IgD-negative memory B cell (primary cell): ENCODE data around the gene ABHD12B. TPM values are rescaled to one million over a fixed set of nuclear protein-coding genes. Genes with fewer than 3 reads are reported as not detected.

Experiments used
- H3K27ac Mint-ChIP-seq, 3 donors: one replicate each; pipeline ENCODE4 v1.8.0; 2020 to 2022; ENCODE audit warnings: mild to moderate bottlenecking in 3 of 3, mixed read lengths in 3 of 3, moderate library complexity in 1 of 3
- H3K27me3 Mint-ChIP-seq: one replicate; pipeline ENCODE4 v1.8.0; 2021; ENCODE audit warnings: mixed read lengths
- H3K36me3 Mint-ChIP-seq: one replicate; pipeline ENCODE4 v1.8.0; 2020; ENCODE audit warnings: mild to moderate bottlenecking, mixed read lengths
- H3K4me1 Mint-ChIP-seq, 3 donors: one replicate each; pipeline ENCODE4 v1.8.0; 2020 to 2022; ENCODE audit warnings: mixed read lengths in 3 of 3, mild to moderate bottlenecking in 1 of 3
- H3K4me3 Mint-ChIP-seq, 4 donors: one replicate each; pipeline ENCODE4 v1.8.0; 2020 to 2022; ENCODE audit warnings: mild to moderate bottlenecking in 4 of 4, mixed read lengths in 4 of 4, moderate library complexity in 3 of 4
- H3K9me3 Mint-ChIP-seq, 3 donors: one replicate each; pipeline ENCODE4 v1.8.0; 2020 to 2021; ENCODE audit warnings: mixed read lengths in 3 of 3, mild to moderate bottlenecking in 1 of 3
- polyA plus RNA-seq: library from polyadenylated mRNA; unstranded; fragments of 300-500 nt; fragmentation: Illumina TruSeq; gene quantifications from one replicate; pipeline ENCODE4 v1.2.3, GENCODE V29; 2021

The ABHD12B gene
- not detected for polyA plus RNA-seq

- Mint-ChIP-seq H3K36me3 (no peaks in the 10 kb centered on the region), H3K9me3 (no peaks in the 10 kb centered on the region), H3K27me3 (peaks cover 43% of the 10 kb centered on the region), H3K4me1 (peaks cover 10 to 22% (median 19%) of the 10 kb centered on the region in 3 donors), H3K4me3 (peak within 1 kb of the TSS in 1 of 4 donors; percentile 28), H3K27ac (no peak within 1 kb of the TSS)
Measured at GRCh38 chr14:50871914-50872732, at the start of gene ABHD12B. Gene ABHD12B, plus strand, starts transcription at chr14:50872053. Its CDS starts 122 bp downstream, at chr14:50872175.

DNA sequence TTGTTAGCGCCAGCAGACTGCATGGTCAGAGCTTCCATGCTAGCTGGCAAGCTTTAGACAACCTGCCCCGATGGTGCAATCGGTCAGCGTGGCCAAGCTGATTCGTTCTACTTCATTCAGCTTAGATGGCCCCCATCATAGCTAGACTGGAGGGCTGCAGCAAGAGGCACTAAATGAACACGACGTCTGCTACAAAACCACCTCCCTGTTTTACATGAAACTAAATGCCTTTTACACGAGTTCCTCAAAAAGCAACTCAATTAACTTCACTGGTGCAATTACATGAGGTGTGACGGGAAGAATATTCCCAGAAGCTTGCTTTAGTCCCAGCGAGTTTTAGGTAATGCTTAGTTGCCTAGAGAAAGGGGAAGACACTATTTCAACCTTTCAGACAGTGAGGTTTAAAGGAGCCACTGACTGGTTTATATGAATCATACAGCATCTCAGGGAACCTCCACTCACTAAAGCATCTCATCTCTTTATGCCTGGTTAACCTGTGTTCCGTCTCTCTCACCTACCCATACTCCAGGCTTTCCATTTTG is 49.3 kb upstream of the ABHD12B start:
- no peaks in the 10 kb centered on the region for H3K9me3 Mint-ChIP-seq
- H3K4me3 Mint-ChIP-seq: peak overlapping the region; percentile 81 to 93 (median 90)
- peak overlapping the region; percentile 96 to 98 (median 98) for H3K27ac Mint-ChIP-seq
- H3K36me3 Mint-ChIP-seq: peaks cover 3% of the 10 kb centered on the region
- H3K27me3 Mint-ChIP-seq: peaks cover 3% of the 10 kb centered on the region
- peaks cover 68 to 84% (median 74%) of the 10 kb centered on the region in 3 donors for H3K4me1 Mint-ChIP-seq

- peaks cover 3% of the 10 kb centered on the region for H3K36me3 Mint-ChIP-seq
- peak overlapping the region; percentile 96 to 98 (median 98) for H3K27ac Mint-ChIP-seq
- H3K4me1 Mint-ChIP-seq: peaks cover 70 to 88% (median 76%) of the 10 kb centered on the region in 3 donors
- no peaks in the 10 kb centered on the region for H3K9me3 Mint-ChIP-seq
- H3K4me3 Mint-ChIP-seq: peak overlapping the region; percentile 81 to 93 (median 90)
- H3K27me3 Mint-ChIP-seq: peaks cover 3% of the 10 kb centered on the region
Measured at GRCh38 chr14:50823051-50823761, 48.6 kb upstream of the ABHD12B start.

DNA sequence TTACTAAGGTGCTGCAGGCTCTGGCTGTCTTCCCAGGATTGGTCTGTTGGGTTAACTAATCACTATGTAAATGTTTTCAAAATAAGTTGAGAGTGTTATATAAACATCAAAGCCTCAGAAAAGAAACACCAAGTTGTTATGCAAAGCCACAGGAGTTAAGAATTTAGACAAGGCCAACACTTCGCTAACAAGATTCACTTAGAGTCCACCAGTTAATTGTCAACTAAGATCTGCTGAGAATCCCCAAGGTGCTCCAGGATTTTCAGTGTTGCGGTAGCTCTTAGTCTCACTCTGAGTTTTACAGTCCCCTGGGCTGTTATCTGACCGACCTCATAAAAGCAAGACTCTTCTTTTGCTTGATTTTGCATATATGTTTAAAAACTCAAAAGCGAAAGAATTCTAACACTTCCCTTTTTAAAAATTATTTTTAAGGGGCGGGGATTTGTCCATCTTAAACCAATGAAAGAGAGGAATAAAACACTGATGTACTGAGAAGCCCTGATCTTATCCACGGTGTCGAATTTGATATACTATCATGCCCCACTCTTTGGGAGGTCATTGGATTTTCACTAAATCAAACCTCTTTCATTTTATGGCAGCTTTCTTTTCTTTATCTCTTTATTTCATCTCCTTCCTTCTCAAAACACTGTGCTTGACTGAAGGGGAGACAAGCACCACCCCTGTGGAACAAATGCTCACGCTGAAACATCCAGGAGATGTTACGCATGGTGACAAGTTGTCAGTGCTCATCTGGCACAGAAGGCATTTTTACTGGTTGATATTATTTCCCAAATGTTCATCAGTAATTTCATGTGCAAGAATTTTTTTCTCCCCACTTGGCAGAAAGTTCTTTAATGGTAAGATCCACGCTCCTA is 47.9 kb upstream of the ABHD12B start:
- H3K4me3 Mint-ChIP-seq: peak overlapping the region; percentile 81 to 93 (median 90)
- H3K4me1 Mint-ChIP-seq: peaks cover 75 to 89% (median 78%) of the 10 kb centered on the region in 3 donors
- H3K27me3 Mint-ChIP-seq: peaks cover 3% of the 10 kb centered on the region
- H3K36me3 Mint-ChIP-seq: peaks cover 3% of the 10 kb centered on the region
- peak overlapping the region; percentile 96 to 98 (median 98) for H3K27ac Mint-ChIP-seq
- no peaks in the 10 kb centered on the region for H3K9me3 Mint-ChIP-seq

GRCh38 chr14:50825307-50825706 is 46.5 kb upstream of the ABHD12B start:
- no peaks in the 10 kb centered on the region for H3K9me3 Mint-ChIP-seq
- H3K36me3 Mint-ChIP-seq: peaks cover 5% of the 10 kb centered on the region
- H3K4me3 Mint-ChIP-seq: peak overlapping the region in 3 of 4 donors; percentile 87 to 93 (median 92)
- H3K27ac Mint-ChIP-seq: peak overlapping the region; percentile 96 to 98 (median 98)
- peaks cover 3% of the 10 kb centered on the region for H3K27me3 Mint-ChIP-seq
- peaks cover 73 to 81% (median 76%) of the 10 kb centered on the region in 3 donors for H3K4me1 Mint-ChIP-seq

GRCh38 chr14:50826681-50827080 is 45.2 kb upstream of the ABHD12B start:
- peaks cover 5% of the 10 kb centered on the region for H3K36me3 Mint-ChIP-seq
- peak overlapping the region in 3 of 4 donors; percentile 48 to 83 (median 66) for H3K4me3 Mint-ChIP-seq
- H3K9me3 Mint-ChIP-seq: no peaks in the 10 kb centered on the region
- no peaks in the 10 kb centered on the region for H3K27me3 Mint-ChIP-seq
- H3K4me1 Mint-ChIP-seq: peaks cover 65 to 71% (median 69%) of the 10 kb centered on the region in 3 donors
- H3K27ac Mint-ChIP-seq: peak overlapping the region in 2 of 3 donors; percentile 54 to 81

DNA sequence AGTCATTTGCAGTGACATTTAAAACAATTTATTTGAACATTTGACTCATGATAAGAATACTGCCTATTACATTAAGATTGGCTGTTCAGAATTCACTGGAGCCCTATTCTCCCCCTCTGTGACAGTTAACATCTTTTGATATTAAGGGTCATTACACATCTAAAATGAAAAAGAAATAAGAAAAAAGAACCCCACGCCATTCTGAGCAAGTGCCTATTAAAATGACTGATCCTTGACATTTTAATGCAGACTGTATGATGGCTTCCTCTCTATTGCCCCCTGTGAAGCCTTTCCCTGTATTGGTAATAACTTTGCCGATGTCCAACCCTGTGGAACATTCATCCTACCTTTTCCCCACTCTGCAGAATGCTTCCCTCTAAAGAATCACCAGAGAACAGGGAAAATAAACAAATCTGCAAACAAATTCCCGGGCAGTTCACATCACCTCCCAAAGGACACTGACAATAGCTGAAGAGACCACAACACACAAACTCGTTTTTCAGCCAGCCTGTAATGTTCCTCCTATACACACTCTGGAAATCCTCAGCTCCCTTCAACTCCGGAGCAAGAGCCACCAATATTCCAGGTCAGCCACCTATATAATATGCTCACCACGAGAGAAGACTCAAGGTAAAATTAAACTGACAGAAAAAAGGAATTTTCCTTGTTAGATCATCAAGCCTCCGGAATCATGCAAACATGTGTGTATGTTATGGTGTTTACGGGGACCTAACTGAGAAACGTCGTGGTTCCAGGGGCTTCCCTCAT is 42.9 kb upstream of the ABHD12B start:
- peaks cover 5% of the 10 kb centered on the region for H3K36me3 Mint-ChIP-seq

GRCh38 chr14:50829489-50830043 is 42.3 kb upstream of the ABHD12B start:
- Mint-ChIP-seq H3K36me3 (peaks cover 5% of the 10 kb centered on the region), H3K27ac (peak overlapping the region; percentile 92 to 98 (median 93)), H3K9me3 (no peaks in the 10 kb centered on the region), H3K27me3 (no peaks in the 10 kb centered on the region), H3K4me3 (peak overlapping the region; percentile 94 to 100 (median 97)), H3K4me1 (peaks cover 43 to 60% (median 49%) of the 10 kb centered on the region in 3 donors)

More for the DNA sequence above, 42.9 kb upstream of the ABHD12B start:
- no peaks in the 10 kb centered on the region for H3K27me3 Mint-ChIP-seq
- peak overlapping the region; percentile 92 to 98 (median 93) for H3K27ac Mint-ChIP-seq
- no peaks in the 10 kb centered on the region for H3K9me3 Mint-ChIP-seq
- peak overlapping the region; percentile 94 to 100 (median 97) for H3K4me3 Mint-ChIP-seq
- H3K4me1 Mint-ChIP-seq: peaks cover 49 to 63% (median 53%) of the 10 kb centered on the region in 3 donors

DNA sequence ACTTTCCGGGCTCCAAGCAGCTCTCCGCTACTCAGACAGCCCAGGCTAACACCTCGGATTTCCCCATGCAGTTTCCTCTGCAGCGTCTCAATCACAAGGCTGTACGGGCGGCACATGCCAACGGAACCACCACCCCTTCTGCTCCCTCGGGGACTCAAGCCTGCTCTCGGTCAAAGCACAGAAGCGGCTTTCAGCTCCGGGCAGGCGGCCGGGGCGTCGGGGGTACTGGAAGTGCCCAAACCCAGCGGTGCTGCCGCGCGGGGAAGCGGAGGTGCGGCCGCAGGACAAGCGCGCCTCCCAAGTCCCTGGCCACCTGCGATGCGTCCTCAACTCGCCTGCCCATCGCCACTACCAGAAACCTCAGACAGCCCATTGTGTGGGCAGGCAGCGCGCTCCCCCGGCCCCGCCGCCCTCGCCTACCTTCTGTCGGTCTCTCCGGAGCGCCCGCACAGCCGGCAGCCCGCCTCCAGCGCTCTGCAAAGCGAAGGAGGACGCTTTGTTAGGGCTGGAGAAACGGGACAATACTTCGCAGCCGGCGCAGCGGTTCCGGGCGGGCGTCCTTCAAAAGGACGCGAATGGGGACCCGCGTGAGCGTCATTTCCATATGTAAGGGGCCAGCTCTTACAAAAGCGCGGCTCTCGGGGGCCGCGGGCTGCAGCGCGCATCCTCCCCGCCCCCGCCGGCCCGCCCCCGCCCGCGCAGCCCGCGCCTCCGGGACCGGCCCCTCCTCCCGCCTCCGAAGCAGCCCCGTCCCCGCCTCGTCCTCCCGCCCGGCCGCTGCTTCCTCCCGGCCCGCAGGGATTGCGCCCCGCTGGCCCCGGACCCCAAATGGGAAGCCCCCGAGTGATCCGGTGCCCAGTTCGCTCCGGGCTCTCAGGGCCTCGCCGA is 41.6 kb upstream of the ABHD12B start:
- H3K9me3 Mint-ChIP-seq: no peaks in the 10 kb centered on the region
- H3K27me3 Mint-ChIP-seq: no peaks in the 10 kb centered on the region
- H3K36me3 Mint-ChIP-seq: peaks cover 5% of the 10 kb centered on the region
- H3K27ac Mint-ChIP-seq: peak overlapping the region; percentile 92 to 98 (median 93)
- H3K4me1 Mint-ChIP-seq: peaks cover 41 to 61% (median 48%) of the 10 kb centered on the region in 3 donors
- H3K4me3 Mint-ChIP-seq: peak overlapping the region; percentile 94 to 100 (median 97)

DNA sequence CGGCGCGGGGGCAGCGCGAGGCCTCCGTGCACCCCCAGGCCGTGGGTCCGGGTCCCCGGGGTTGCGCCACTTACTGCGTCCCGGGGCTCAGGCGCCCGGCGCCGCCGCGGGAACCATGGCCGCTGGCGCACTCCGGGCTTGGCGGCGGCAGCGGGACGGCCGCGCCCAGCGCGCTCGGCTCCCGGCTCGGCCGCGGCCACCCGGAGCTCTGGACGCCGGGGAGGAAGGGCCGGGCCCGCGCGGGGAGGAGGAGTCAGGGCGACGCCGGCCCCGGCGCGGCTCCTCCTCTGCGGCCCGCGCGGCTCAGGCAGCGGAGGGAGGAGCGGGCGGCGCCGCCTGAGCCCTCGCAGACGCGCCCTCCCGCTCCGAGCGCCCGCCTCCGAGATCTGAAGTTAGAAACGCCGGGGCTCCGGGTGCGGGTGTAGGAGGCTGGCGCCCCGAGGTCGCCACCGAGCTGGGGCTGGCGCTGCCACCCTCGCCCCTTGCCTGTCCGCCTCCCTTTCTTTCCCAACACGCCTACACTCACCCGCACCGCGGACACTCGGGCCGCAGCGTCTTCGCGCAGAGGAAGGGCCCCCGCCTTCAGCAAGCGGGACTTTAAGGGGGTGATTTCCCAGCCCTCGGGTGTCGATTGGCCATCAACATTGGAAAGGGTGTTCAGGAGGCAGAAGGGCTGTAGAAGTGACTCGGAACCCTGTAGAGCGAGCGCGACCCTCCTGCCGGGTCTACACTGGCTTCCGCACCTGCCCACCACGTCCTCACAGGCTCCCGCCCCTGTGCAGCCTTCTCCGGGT is 40.7 kb upstream of the ABHD12B start, which contains the start of gene NIN:
NIN (minus strand) TSS at position 231 of the 794 bp plus-strand sequence. CDS start 9,106 bp downstream, outside the sequence.
- peaks cover 39 to 61% (median 43%) of the 10 kb centered on the region in 3 donors for H3K4me1 Mint-ChIP-seq
- H3K4me3 Mint-ChIP-seq: peak within 1 kb of the TSS; percentile 94 to 100 (median 98)
- no peaks in the 10 kb centered on the region for H3K9me3 Mint-ChIP-seq
- H3K27ac Mint-ChIP-seq: peak within 1 kb of the TSS; percentile 95 to 98 (median 98)
- no peaks in the 10 kb centered on the region for H3K27me3 Mint-ChIP-seq
- H3K36me3 Mint-ChIP-seq: peaks cover 5% of the 10 kb centered on the region

- Mint-ChIP-seq H3K27ac (peak overlapping the region; percentile 95 to 98 (median 98)), H3K4me3 (peak overlapping the region; percentile 93 to 100 (median 98)), H3K27me3 (no peaks in the 10 kb centered on the region), H3K36me3 (peaks cover 3% of the 10 kb centered on the region), H3K9me3 (no peaks in the 10 kb centered on the region), H3K4me1 (peaks cover 37 to 55% (median 37%) of the 10 kb centered on the region in 3 donors)
Measured at GRCh38 chr14:50831726-50832168, 40.1 kb upstream of the ABHD12B start.
